H1 (cell line): ENCODE measurements around the gene AGBL5. TPM values are rescaled to one million over a fixed set of nuclear protein-coding genes. Genes with fewer than 3 reads are reported as not detected.

Experiments used
- CBX5 ChIP-seq: fragments of 300-800, 300-1000 bp; sonication (generic); IDR thresholded peaks from 2 replicates; pipeline ENCODE4 v1.7.1; 2016; ENCODE audit warnings: antibody characterized with exemption, low read length, low read depth
- CEBPB ChIP-seq: IDR thresholded peaks from 2 replicates; pipeline ENCODE4 v1.6.1; 2012; ENCODE audit warnings: low read depth, low read length
- CHD1 ChIP-seq: IDR thresholded peaks from 2 replicates; pipeline ENCODE4 v1.6.1; 2012; ENCODE audit warnings: low read depth, low read length, improper control_type of control experiment
- CHD7 ChIP-seq: fragments of 300-600 bp; sonication (generic); IDR thresholded peaks from 2 replicates; pipeline ENCODE4 v1.7.1; 2012; ENCODE audit warnings: low read length, moderate library complexity, mild to moderate bottlenecking, inconsistent platforms; ENCODE audit not compliant: insufficient replicate concordance
- FOSL1 ChIP-seq: IDR thresholded peaks from 2 replicates; pipeline ENCODE4 v1.6.1; 2011; ENCODE audit warnings: mild to moderate bottlenecking, low read depth, low read length, moderate library complexity; ENCODE audit not compliant: insufficient read depth
- KDM1A ChIP-seq: fragments of 200-600, 300-600 bp; sonication (generic); IDR thresholded peaks from 2 replicates; pipeline ENCODE4 v1.7.1; 2016; ENCODE audit warnings: mild to moderate bottlenecking, low read length, borderline replicate concordance
- RXRA ChIP-seq: IDR thresholded peaks from 2 replicates; pipeline ENCODE4 v1.6.1; 2011; ENCODE audit warnings: low read depth, mild to moderate bottlenecking, low read length, moderate library complexity; ENCODE audit not compliant: insufficient read depth
- SAP30 ChIP-seq: fragments of 300-600 bp; sonication (generic); IDR thresholded peaks from 2 replicates; pipeline ENCODE4 v1.7.1; 2012; ENCODE audit warnings: low read length, moderate library complexity, mild to moderate bottlenecking, inconsistent platforms; ENCODE audit not compliant: insufficient read depth, insufficient replicate concordance
- SIRT6 ChIP-seq: IDR thresholded peaks from one replicate; pipeline ENCODE4 v1.7.1; 2012; ENCODE audit warnings: low read length, inconsistent platforms
- SIX5 ChIP-seq: IDR thresholded peaks from 2 replicates; pipeline ENCODE4 v1.6.1; 2011; ENCODE audit warnings: mild to moderate bottlenecking, low read depth, low read length
- TAF7 ChIP-seq: optimal IDR thresholded peaks from 2 replicates; pipeline ENCODE3; 2011; ENCODE audit warnings: low read depth, mild to moderate bottlenecking, inconsistent platforms, low read length, moderate library complexity, borderline replicate concordance
- polyA plus RNA-seq, 7 experiments: library from polyadenylated mRNA; depleted of rRNA in 3 of 7; stranded (reverse) in 5 of 7; unstranded in 2 of 7; fragments of >200 nt in 5 of 7; fragments of 200-250 nt in 2 of 7; gene quantifications; 1 replicate in 5 of 7; 2 replicates in 1 of 7; 4 replicates in 1 of 7; pipeline versions ENCODE4 v1.2.1 to v1.2.3, GENCODE V29; 2011 to 2013; ENCODE audit warnings: missing spikeins in 2 of 7, mixed read lengths in 2 of 7
- total RNA-seq: library from RNA; stranded (reverse); fragmentation: NEBNext Ultra II Directional; extraction: Animal tissue kit (Norgen Biotek cat#: 25700); gene quantifications from 2 replicates; pipeline ENCODE4 v1.2.1, GENCODE V29; 2021

AGBL5 gene
- total and polyA plus RNA-seq, 2 of the 8 experiments (the other 6 are each of a cell fraction or from before 2014, with no cell fraction given) = 45.4 to 62.0 TPM

GRCh38 chr2:27071277-27071989 lies 20.0 kb downstream of the AGBL5 start, which contains the start of gene OST4 (continued):
- TF ChIP-seq CEBPB (no peak), SIX5 (no peak), TAF7 (peak; percentile 15), CBX5 (no peak), KDM1A (no peak), CHD7 (no peak), FOSL1 (no peak), SAP30 (no peak), SIRT6 (no peak), RXRA (no peak), CHD1 (no peak)
